Mucosa of stomach (tissue), 1 donor: ENCODE measurements around the gene PNPLA7.

Experiments used
- H3K27me3 ChIP-seq: one replicate; pipeline ENCODE4 v1.7.0; 2013; ENCODE audit warnings: mild to moderate bottlenecking, low read length; ENCODE audit not compliant: control insufficient read depth, insufficient read depth
- H3K36me3 ChIP-seq: one replicate; pipeline ENCODE4 v1.7.0; 2013; ENCODE audit warnings: low read length; ENCODE audit not compliant: control insufficient read depth, insufficient read depth
- H3K4me1 ChIP-seq: one replicate; pipeline ENCODE4 v1.7.0; 2013; ENCODE audit warnings: mild to moderate bottlenecking, low read length; ENCODE audit not compliant: control insufficient read depth, insufficient read depth
- H3K4me3 ChIP-seq: one replicate; pipeline ENCODE4 v1.7.0; 2013; ENCODE audit warnings: low read length
- H3K9ac ChIP-seq: one replicate; pipeline ENCODE4 v1.7.0; 2013; ENCODE audit warnings: mild to moderate bottlenecking, low read length, moderate library complexity
- H3K9me3 ChIP-seq: one replicate; pipeline ENCODE4 v1.7.0; 2013; ENCODE audit warnings: mild to moderate bottlenecking, low read length, moderate library complexity; ENCODE audit not compliant: control insufficient read depth
- donor health status: Pancreatic carcinoma.

PNPLA7 gene

DNA sequence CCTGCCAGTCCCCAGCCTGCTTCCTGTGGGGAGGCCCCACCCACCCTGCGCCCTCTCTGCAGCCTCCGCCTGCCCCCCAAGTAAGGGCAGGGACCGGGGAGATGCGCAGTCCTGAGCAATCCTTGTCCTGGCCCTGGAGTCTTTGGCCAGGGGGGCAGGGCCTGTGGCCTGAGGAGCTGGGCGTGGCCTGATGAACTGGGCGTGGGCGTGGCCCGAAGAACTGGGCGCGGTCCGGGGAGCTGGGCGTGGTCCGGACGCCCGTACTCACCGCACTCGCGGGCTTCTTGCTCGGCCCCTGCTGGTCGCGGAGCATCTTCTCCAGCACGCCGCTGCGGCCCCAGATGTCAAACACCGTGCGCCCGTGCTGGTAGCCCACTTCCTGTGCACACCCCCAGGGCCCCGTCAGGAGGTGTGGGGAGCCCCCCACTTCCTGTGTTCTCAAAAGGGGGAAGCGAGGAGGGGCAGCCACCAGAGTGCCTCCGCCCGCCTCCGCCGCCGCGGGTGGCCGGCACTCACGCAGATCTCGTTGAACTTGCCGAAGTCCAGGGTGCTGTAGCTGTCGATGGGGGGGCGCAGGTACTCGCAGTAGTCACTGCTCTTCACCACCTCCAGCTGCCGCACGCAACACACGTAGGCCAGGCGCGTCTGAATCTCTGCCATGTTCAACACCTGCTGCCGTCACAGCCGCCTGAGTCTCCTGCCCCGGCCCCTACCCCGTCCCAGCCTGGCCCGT lies 88.4 kb downstream of the PNPLA7 start:
- Histone ChIP-seq H3K4me1 (peaks cover 25% of the 10 kb centered on the region), H3K4me3 (no peak overlapping the region), H3K27me3 (no peaks in the 10 kb centered on the region), H3K9me3 (no peaks in the 10 kb centered on the region), H3K36me3 (no peaks in the 10 kb centered on the region), H3K9ac (no peak overlapping the region)

DNA sequence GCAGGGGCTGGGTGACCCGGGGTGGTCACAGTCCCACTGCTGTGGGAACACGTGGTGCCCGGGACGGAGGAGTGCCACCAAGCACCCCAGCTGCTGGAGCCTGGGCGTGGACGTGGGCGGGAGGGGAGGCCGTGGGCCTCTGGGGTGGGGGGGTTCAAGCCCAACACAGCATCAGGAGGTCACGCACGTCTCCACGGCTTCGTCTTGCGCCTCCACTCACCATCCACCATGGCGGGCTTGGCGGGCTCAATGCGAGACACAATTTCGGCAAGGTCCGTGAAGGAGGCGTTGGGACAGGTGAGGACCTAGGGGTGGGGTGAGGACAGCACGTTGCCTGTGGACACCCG lies 88.9 kb downstream of the PNPLA7 start:
- H3K4me1 ChIP-seq, result peaks cover 26% of the 10 kb centered on the region
- H3K27me3 ChIP-seq, result no peaks in the 10 kb centered on the region
- H3K9me3 ChIP-seq, result no peaks in the 10 kb centered on the region
- no peak overlapping the region for H3K9ac ChIP-seq
- no peaks in the 10 kb centered on the region for H3K36me3 ChIP-seq
- no peak overlapping the region for H3K4me3 ChIP-seq

- H3K9ac ChIP-seq, result no peak overlapping the region
- H3K4me3 ChIP-seq, result no peak overlapping the region
- peaks cover 26% of the 10 kb centered on the region for H3K4me1 ChIP-seq
Measured at GRCh38 chr9:137460363-137461315, 89.6 kb downstream of the PNPLA7 start.

GRCh38 chr9:137459601-137460362 lies 90.4 kb downstream of the PNPLA7 start:
- peaks cover 30% of the 10 kb centered on the region for H3K4me1 ChIP-seq
- H3K36me3 ChIP-seq, result no peaks in the 10 kb centered on the region
- no peaks in the 10 kb centered on the region for H3K27me3 ChIP-seq
- peak overlapping the region; percentile 77 for H3K9ac ChIP-seq
- peak overlapping the region; percentile 50 for H3K4me3 ChIP-seq
- H3K9me3 ChIP-seq, result no peaks in the 10 kb centered on the region

More at GRCh38 chr9:137460363-137461315, 89.6 kb downstream of the PNPLA7 start:
- no peaks in the 10 kb centered on the region for H3K36me3 ChIP-seq
- no peaks in the 10 kb centered on the region for H3K9me3 ChIP-seq
- no peaks in the 10 kb centered on the region for H3K27me3 ChIP-seq

DNA sequence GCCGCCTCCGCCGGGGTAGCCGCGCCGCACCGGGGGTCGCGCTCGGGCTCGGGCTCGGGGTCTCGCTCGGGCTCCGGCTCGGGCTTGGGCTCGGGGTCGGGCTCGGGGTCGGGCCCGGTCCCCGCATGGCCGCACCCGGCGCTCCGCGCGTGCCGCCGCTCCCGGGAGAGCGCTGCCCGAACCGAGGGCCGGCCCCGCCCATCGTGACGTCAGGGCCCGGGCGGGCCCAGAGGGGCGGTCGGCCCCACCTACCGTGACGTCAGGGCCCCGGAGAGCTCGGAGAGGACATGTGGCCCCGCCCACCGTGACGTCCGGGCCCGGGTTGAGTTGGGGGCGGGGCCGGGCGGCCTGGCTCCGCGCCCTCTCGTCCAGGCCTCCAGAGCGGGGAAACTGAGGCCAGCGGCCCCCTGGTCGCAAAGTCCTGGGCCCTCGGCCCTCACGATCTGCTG lies 91.0 kb downstream of the PNPLA7 start, which contains the start of gene NSMF:
Gene NSMF, minus strand, starts transcription at position 183 of the 449 bp plus-strand sequence. CDS start 232 bp downstream, outside the sequence.
- Histone ChIP-seq H3K9me3 (no peaks in the 10 kb centered on the region), H3K27me3 (no peaks in the 10 kb centered on the region), H3K4me1 (peaks cover 36% of the 10 kb centered on the region), H3K4me3 (peak within 1 kb of the TSS; percentile 50), H3K9ac (peak within 1 kb of the TSS; percentile 77), H3K36me3 (no peaks in the 10 kb centered on the region)

- peak overlapping the region; percentile 69 for H3K9ac ChIP-seq
- no peaks in the 10 kb centered on the region for H3K36me3 ChIP-seq
- no peaks in the 10 kb centered on the region for H3K27me3 ChIP-seq
- peak overlapping the region; percentile 8 for H3K4me3 ChIP-seq
- no peaks in the 10 kb centered on the region for H3K9me3 ChIP-seq
- H3K4me1 ChIP-seq, result peaks cover 40% of the 10 kb centered on the region
Measured at GRCh38 chr9:137458194-137459151, 91.7 kb downstream of the PNPLA7 start.

- Histone ChIP-seq H3K4me1 (peaks cover 47% of the 10 kb centered on the region), H3K9ac (peak overlapping the region; percentile 69), H3K9me3 (no peaks in the 10 kb centered on the region), H3K36me3 (no peaks in the 10 kb centered on the region), H3K4me3 (peak overlapping the region; percentile 8), H3K27me3 (no peaks in the 10 kb centered on the region)
Measured at GRCh38 chr9:137457406-137458193, 92.6 kb downstream of the PNPLA7 start.

DNA sequence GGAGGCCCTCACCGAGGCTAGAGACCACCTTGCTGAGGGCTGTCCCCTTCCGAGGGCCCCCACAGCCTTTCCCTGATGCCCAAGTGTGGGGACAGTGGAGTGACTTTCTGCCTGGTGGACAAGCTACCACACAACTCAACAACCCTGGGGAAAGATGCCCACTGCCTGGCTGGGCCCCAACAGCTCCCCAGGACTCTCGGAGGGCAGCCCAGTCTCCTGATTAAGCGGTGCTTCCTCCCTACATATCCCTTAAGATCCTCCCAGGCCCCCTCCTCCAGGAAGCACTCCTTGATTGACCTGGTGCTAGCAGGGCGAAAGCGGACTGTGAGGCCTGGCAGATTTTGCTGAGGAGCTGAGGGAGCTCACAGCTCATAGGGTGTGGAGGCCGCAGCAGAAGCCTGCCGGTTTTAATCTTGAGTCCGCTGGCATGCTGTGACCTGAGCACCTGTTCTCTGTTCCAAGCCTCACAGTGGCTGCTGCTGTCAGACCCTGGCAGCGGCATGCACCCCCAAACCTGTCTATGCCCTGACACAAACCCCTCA lies 93.3 kb downstream of the PNPLA7 start:
- no peaks in the 10 kb centered on the region for H3K36me3 ChIP-seq
- no peaks in the 10 kb centered on the region for H3K9me3 ChIP-seq
- peaks cover 47% of the 10 kb centered on the region for H3K4me1 ChIP-seq
- no peak overlapping the region for H3K4me3 ChIP-seq
- no peak overlapping the region for H3K9ac ChIP-seq
- H3K27me3 ChIP-seq, result no peaks in the 10 kb centered on the region

- Histone ChIP-seq H3K9ac (no peak overlapping the region), H3K27me3 (no peaks in the 10 kb centered on the region), H3K36me3 (no peaks in the 10 kb centered on the region), H3K4me1 (peaks cover 47% of the 10 kb centered on the region), H3K9me3 (no peaks in the 10 kb centered on the region), H3K4me3 (no peak overlapping the region)
Measured at GRCh38 chr9:137456061-137456863, 93.9 kb downstream of the PNPLA7 start.
